Measurements from ENCODE around the gene NXF1.

The NXF1 gene

GRCh38 chr11:62747475-62748160, 57.6 kb downstream of the NXF1 start:
- in situ Hi-C loops (cut with MboI; ENCODE audit: low sequenced_read_pairs): no loop called here

All from HL-60/S4 treated with retinoic acid at 250 ng/mL for 4 days and 3 days (cell line).